GM18508 (cell line): Measurements from ENCODE around the gene AP4M1.

Experiments used
- ATAC-seq: cut with Tn5 transposase; IDR thresholded peaks from one replicate; pipeline ENCODE4 v1.9.1; 2021; ENCODE audit warnings: moderate number of reproducible peaks; ENCODE audit not compliant: insufficient read depth, unreplicated experiment

The AP4M1 gene

GRCh38 chr7:100157069-100157333 is 55.6 kb downstream of the AP4M1 start:
- no peak for ATAC-seq

- no peak for ATAC-seq
Observed at GRCh38 chr7:100157334-100158228, 56.1 kb downstream of the AP4M1 start.
